Posterior cingulate gyrus (tissue), 11 donors: Measurements from ENCODE around the gene SLC6A6.

Experiments used
- DNase-seq, 10 donors: peaks; one replicate each; pipeline versions ENCODE4 v3.0.0 to v3.0.0-alpha.2; 2020 to 2021; ENCODE audit warnings: mixed read lengths in 3 of 10
- intact Hi-C: fragments of 100-400 bp; cut with DNase I; formaldehyde crosslinking; loops from one replicate; pipeline ENCODE4 v1.15.1; 2023

The SLC6A6 gene

GRCh38 chr3:14413381-14414071 is 11.1 kb downstream of the SLC6A6 start:
- intact Hi-C loops, result no loop called here
- no peak for DNase-seq

- intact Hi-C loops, result no loop called here
- DNase-seq, result no peak
These were observed 12.5 kb downstream of the SLC6A6 start for GRCh38 chr3:14414846-14415464.

GRCh38 chr3:14415501-14415900 is 13.1 kb downstream of the SLC6A6 start:
- no peak for DNase-seq
- intact Hi-C loops, result no loop called here

DNA sequence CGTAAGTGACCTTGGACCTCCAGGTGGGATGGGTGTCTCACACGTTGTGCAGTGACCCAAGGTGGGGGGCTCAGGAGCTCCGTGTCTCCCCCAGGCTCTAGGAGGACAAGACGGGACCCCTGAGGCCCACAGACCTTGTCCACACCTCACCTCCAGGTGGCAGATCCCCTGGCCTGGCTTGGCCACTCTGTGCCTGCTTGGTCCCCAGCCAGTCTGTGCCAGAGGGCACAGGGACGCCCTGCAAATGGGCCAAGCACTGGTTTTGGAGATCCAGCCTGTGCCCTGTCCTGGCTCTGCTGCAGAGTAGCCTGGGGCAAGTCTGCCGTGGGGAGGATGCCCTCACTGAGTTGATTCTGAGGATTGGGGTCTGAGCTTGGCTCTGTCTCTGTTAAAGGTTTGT is 14.0 kb downstream of the SLC6A6 start:
- no peak for DNase-seq
- intact Hi-C loops, result no loop called here

DNA sequence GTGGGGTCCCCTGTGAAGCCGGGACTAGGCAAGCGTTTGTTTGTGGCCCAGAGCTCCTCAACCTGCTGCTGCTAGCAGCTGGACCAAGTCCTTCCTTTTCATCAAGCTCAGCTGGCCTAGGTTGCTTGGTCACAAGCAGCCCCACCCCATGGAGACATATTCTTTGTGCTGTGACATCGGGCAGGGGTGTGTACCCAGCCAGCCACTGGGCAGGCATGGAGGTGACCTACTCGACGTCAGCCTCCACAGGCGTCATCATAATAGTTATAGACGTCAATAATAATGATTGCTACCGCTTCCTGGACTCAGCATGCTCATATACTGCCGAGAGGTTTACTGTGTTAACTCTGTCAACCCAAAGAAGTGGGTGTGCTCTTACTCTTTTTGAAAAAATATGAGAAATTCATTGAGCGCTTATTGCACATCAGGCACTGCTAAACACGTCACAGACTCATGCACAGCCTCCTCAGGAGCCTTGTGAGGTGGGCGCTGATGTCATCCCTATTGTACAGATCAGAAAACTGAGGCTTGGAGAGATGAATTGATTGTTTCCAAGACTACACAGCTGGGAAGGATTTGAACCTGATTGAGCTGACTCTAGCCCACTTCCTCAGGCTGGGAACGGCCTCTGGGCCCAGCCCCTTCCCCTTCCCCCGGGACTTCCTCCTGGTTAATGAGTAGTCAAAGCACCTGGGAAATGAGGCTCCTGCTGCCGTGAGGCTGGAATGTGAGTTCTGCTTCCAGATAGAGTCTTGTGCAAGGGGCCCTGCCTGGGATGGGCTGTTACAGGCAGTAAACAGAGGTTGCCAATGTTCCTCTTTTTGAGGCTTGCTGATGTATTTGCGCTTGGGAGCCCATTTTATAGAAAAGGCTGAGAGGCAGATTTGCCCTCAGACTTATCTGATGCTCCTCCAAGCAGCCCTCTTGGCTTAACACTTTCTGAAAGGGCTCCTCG is 16.2 kb downstream of the SLC6A6 start:
- no peak for DNase-seq
- intact Hi-C loops, result no loop called here

DNA sequence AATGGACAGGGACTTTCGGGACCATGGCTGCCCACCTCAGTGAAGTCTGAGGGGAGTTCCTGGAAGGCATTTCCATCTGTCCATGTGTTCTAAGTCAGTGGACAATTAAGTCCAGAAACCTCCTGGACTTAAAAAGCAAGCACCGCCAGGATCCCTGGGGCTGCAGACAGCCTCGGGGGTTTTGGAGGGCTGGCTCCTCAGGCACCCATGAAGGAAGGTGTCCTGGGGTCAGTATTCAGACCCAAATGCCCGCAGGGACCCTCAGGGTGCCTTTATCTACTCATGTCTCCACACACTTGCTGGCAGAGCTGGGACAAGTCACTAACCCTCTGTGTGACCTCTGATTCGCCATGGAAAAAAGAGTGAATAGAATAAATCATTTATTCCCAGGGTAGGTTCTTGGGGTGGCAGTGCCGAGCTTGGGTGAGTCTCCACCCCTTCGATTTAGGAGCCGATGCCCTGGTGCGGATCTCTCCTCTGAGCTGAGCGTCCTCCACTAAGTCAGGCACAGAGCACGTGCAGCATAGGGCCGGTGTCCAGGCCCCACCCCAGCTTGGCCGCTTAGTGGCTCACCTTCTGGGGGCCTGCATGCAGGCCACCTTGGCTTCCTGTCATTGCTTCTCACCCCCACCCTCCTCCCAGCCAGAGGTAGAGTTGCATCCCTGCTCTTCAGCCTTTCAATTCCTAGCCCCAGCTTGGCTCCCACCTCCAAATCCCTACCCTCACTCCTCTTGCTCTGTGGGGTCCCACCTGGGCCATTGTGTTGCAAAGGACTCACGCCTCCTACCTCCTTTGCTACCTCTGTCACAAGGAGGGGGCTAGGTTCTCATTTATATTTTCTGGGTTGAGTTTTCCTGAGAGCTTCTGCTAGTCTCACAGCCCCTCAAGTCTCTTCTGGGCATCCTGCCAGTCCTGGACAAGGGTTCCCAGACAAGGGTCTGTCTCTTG is 19.9 kb downstream of the SLC6A6 start:
- intact Hi-C loops, result no loop called here
- DNase-seq, result no peak

- intact Hi-C loops, result no loop called here
- no peak for DNase-seq
These were observed 20.9 kb downstream of the SLC6A6 start for GRCh38 chr3:14423197-14423743.

GRCh38 chr3:14423963-14424362 is 21.6 kb downstream of the SLC6A6 start:
- intact Hi-C loops, result no loop called here
- no peak for DNase-seq

- intact Hi-C loops, result no loop called here
- no peak for DNase-seq
These were observed 22.5 kb downstream of the SLC6A6 start for GRCh38 chr3:14424711-14425580.

GRCh38 chr3:14425581-14426304 is 23.3 kb downstream of the SLC6A6 start:
- intact Hi-C loops, result no loop called here
- no peak for DNase-seq

- no peak for DNase-seq
- intact Hi-C loops, result no loop called here
These were observed 23.9 kb downstream of the SLC6A6 start for GRCh38 chr3:14426305-14426620.

DNA sequence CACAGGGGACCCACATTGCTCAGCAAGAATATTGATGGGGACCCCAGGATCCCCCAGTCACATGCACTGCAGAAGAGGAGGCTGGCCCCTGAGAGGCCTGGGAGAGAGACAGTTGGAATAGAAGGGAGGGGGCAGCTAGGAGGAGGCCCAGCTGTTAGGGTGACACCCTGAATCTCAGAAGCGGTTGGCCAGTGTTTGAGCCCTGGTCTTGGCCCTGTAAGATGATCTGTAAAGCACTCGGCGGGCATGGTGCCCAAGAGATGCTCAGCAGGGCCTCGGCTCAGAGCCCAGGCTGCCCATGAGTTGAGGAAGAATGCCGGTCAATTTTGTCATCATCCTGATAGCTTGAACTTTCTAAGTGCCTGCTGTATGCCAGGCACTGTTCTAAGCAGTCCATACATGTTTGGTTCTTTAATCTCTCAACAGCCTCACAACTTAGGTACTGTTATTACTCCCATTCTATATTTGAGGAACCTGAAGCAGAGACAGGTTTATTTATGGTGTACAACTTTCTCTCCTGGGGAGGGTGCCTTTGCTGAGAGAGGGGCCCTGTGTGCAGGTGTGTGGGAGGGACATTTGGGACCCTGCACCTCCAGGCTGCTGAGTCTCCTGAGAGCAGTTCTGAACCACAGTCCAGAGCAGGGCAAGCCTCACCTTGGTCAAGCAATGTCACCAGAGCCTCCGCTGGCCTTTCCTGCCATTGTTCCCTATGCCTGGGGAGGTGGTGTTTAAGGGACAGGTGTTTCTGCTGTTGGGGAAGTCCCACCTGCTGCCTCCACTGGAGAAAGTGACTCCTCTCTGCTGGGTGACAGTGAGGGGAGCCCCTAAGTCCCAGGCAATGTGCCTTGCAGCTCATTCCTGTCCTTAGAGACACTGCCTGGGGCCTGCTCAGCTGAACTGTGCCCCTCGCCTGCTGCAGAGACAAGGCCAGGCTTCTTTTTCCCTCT is 26.0 kb downstream of the SLC6A6 start:
- intact Hi-C loops, result no loop called here
- DNase-seq, result no peak

- intact Hi-C loops, result no loop called here
- DNase-seq, result no peak
These were observed 26.8 kb downstream of the SLC6A6 start for GRCh38 chr3:14429237-14429636.

DNA sequence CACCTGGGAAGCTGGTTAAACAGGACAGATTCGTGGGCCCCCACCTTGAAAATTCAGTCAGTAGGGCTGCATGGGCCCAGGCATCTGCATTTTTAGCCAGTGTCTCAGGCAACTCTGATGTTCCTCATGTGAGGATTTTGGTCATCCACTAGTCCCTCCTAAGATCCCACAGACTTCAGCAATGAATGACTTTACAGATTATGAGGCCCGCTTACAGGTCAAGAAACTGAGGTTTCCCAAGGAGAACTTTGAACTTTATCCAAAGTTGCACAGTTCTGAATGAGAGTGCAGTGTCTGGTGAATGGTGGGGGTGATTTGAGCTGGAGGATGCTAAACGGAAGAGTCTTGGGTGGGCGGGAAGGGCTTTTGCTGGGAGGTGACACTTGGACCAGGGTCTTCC is 27.2 kb downstream of the SLC6A6 start:
- no peak for DNase-seq
- intact Hi-C loops, result loop anchor here (5.0 kb wide), 1 partner anchor 38 kb away; no protein-coding TSS in a partner anchor

- intact Hi-C loops, result loop anchor here (5.0 kb wide), 1 partner anchor 37 kb away; no protein-coding TSS in a partner anchor
- no peak for DNase-seq
These were observed 27.6 kb downstream of the SLC6A6 start for GRCh38 chr3:14430053-14430452.

- DNase-seq, result peak in 2 of 10 donors; percentile 14 to 43
- intact Hi-C loops, result loop anchor here (5.0 kb wide), 1 partner anchor 36 kb away; no protein-coding TSS in a partner anchor
These were observed 28.5 kb downstream of the SLC6A6 start for GRCh38 chr3:14430706-14431451.
